Superior temporal gyrus (tissue), 1 donor: ENCODE measurements around the gene FMN2.
"Not testable (repeated sequence)": the region's sequence is repeated elsewhere in the genome, so short reads cannot be mapped to it uniquely, and the experiment has no call there.

Experiments used
- DNase-seq: peaks from one replicate; pipeline ENCODE4 v3.0.0-alpha.2; 2016; ENCODE audit errors: extremely low spot score

FMN2 gene

DNA sequence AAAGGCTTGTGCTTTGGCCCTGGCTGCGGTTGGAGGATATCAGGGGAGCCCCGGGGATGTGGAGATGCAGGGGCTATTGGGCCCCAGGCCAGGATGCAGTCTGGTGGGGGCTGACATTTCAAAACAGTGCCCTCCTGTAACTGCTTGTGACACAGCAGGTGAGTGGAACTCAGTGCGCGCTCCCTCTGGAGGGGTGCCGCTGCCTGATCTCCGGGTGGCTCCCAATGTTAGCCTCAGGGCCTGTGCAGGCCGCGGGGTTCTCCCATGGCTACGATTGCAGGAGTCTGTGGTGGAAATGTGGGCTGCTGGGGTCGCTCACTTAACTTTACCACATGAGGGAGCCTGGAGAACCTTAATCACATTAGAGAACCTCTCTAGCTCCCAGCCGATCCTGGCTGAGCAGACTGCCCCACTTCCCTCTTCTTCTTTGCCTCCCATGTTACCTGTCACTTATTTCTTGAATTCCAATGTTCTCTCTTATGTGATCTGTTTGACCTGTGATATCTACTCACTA lies 163.2 kb downstream of the FMN2 start:
- DNase-seq, result no peak

DNA sequence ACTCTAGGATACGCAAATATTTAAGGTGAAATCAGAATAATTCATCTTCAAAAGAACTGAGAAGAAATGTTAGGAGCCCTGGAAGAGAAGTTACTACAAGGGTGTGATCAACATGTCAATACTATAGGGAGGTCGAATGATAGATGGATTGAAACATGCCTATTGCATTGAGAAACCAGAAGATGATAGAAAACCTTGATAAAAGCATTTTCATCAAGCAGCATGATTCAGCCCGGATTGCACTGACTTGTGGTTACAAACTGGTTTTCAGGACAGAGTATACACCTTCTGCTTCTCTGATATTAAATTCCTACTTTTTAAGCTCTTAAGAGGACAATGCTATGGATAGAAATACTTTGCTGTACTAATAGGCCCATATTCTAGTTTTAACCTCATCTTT lies 164.2 kb downstream of the FMN2 start:
- no peak for DNase-seq

DNA sequence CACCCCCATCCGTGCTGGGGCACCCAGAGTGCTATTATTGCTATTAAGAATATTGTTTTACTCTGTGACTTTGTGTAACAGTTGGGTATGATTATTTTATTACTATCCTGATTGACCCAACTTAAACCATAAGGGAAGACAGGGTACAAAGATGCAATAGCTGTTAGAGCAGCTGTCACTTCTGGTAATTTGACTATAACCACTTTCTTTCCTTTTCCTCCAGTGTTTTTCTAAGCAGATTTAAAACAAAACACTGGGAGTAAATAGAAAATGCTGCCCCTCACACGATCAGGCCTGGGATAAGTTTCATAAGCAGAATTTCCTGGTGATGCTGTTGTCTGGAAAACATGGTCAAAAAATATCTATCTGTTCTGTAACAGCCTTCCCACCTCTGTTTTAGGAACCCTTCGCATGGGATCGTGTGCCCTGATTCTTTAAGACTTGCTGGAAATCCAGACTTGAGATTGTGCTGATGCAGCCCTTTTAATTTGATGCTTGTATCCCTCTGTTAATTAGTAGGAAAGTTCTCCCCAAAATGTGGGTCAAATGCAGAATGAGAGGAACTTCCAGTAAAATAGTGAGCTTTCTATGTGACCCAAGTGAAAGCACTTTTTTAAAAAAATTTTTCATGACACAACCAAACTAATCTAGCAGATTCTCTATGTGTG lies 165.3 kb downstream of the FMN2 start:
- no peak for DNase-seq

DNA sequence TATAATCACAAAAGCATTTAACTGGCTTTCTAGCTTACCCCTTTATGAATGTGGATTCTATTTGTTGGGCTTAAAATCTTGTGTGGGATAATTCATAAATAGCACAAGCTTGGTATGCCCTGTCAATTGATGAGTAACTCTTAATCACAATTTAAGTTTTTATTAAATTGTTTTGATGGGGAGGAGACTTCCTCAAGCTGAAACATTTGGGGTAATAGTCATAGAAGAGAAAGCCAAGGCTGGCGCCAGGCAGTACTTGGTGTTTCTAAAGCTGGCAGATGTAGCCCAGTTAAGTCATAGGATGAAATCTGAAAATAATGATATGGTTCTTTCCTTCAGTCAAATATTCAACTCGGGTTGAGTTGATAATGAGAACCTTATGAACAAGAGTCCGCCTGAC lies 167.2 kb downstream of the FMN2 start:
- no peak for DNase-seq

DNA sequence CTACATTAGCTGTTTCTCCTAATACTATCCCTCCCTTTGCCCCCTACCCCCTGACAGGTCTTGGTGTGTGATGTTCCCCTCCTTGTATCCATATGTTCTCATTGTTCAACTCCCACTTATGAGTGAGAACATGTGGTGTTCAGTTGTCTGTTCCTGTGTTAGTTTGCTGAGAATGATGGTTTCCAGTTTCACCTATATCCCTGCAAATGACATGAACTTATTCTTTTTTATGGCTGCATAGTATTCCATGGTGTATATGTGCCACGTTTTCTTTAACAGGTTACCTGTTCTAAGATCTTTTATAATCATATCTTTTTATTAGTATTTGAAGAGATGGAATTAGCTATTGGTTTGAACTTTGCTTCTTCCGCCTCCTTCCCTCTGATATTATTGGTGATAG lies 172.8 kb downstream of the FMN2 start:
- not testable (repeated sequence) for DNase-seq

DNA sequence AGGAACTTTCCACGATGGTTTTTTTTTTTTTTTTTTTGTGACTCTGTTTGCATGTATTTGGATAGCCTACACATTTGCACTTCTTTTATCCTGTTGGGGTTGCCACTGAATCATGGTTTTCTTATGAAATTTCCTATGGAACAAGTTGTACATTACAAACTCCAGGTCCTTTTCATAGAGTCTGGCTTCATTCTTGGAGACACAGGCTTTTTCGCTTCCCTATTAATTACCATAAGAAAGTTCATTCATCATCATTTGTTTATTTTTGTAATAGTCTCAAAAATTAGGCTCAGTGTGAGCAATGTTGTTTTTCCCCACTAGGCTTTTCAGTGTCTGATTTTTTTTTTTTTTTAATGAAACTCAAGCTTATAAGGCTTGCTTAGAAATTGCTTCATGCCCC lies 179.4 kb downstream of the FMN2 start:
- no peak for DNase-seq

DNA sequence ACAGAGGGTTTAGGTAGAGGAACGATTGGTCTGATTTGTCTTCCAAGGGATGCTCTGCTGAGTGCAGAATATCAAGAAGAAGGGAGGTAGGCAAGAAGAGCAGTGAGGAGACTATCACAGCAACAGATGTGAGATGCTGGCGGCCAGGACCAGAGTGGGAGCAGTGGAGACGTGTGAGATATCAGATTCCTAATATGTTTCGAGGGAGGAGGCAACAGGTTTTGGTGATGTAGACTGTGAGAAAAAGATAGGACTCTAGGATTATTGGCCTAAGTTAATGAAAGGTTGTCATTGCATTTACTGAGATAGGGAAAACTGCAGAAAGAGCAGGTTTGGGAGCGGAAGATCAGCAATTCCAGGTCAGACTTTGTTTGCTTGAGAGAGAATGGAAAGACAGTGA lies 182.9 kb downstream of the FMN2 start:
- no peak for DNase-seq

DNA sequence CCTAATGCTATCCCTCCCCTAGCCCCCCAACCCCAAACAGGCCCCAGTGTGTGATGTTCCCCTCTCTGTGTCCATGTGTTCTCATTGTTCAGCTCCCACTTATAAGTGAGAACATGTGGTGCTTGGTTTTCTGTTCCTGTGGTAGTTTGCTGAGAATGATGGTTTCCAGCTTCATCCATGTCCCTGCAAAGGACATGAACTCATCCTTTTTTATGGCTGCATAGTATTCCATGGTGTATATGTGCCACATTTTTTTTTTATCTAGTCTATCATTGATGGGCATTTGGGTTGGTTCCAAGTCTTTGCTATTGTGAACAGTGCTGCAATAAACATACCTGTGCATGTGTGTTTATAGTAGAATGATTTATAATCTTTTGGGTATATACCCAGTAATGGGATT lies 183.5 kb downstream of the FMN2 start:
- DNase-seq, result not testable (repeated sequence)

DNA sequence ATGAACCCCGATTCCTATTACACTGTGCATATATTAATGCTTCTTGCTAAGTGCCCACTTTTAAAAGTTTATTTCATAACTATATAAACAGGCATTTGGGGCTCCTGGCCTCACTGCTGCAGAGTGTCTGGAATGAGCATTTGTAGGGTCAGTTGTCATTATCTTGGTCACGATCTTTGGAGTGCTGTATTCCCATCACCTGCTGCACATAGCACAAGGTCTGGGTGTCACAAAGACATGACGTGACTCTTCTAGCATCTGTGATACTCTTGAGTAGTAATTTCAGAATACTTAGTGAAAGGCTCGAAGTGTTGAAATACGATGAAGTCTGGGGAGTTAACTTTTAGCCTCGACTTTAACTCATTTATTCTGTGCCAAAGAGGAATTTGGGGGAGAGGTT lies 186.4 kb downstream of the FMN2 start:
- DNase-seq, result no peak

DNA sequence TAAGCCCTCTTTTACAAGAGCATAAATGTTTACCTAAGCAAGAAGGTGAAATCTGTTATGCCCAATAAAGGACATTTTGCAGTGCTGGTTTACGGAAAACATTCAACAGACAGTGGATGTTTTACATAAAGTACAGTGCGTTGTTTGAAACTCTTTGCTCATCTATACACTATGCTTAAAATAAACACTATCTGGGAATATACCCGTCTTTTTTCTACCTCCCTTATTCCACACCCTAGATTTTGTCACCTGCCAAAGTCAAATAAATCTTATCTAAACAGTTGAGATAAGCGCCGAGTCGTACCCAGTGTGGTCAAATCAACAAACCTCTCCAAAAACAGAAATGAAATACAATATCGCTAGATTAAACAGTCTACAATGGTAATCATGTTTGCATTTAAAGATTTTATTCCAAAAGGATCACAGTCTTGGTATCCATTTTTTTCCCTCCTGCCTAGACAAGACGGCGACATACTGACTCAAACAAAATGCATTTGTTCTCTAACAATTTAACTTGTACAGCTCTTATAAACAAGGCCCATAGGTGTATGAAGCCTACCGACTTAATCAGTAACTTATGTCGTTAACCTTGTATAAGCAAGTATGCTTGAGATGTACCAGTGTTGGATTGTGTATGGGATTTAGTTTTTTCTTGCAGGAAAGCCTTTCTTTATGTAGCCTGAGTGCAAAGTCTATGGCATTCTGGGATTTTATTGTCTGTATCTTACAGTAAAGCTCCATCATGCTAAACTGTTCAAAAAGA lies 189.1 kb downstream of the FMN2 start:
- DNase-seq, result no peak

DNA sequence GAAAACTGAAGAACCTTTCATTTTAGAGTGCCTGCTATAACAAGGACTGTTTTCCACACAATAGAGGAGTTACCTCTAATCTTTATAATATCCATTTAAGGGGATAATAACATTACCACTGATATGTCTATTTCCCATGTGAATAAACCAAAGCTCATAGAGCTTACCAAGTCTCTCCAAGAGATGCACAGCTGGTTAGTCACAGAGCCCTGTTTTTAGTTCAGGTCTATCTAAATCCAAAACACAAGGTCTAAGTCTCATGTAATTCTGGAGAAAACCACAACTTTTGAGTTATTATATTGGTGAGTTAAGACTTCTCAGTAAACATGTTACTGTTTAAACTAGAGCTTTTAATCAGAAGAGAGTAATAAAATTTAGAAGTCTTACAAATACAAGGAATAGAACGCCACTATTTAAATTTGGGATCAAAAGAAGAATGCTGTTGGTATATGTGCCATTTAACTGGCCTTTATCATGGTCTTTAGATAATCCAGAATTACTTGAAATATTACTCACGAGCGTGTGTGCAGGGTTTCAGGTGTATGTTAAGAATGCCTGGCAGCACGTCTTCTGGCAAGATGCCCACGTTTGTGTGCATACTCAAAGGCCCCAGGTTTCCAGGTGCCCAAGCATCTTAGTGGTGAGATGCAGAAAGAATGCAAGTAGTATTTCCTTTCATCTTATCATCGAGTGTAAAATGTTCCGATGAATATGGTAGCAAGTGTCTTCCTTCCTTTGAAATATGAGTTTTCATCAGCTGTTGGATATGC lies 190.6 kb downstream of the FMN2 start:
- DNase-seq, result no peak

DNA sequence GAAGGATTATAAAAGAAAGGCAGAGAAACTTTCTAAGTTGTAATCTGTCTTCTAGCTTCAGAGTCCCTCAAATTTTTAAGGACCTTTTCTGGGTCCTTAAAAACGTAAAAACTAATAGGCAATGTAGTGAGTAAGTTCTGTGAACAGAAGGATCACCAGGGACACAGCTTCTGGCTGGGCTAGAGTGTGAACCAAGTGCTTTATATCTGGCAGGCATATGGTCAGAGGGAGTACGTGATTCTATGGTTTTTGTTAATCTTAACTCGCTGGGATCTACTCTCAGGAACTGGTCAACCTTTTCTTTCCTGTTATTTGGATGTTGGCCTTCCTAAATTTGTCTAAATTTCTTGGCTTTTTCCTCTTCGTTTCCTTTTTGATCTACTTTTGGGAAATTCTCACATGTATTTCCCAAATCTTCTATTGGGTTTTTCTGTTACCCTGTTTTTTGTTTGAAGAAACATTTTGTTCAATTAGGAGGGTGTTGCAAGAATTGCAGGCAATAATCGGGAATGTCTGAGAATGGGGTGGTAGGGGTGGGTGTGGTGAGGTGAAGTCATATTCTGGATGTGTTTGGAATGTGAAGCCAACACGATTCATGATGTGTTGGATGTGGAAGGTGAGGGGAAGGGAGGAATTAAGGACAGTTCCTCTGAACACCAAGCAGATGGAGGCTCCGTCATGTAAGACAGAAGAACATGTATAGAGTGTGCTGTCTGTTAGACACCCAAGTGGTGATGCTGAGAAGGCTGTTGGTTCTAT lies 193.2 kb downstream of the FMN2 start:
- no peak for DNase-seq

DNA sequence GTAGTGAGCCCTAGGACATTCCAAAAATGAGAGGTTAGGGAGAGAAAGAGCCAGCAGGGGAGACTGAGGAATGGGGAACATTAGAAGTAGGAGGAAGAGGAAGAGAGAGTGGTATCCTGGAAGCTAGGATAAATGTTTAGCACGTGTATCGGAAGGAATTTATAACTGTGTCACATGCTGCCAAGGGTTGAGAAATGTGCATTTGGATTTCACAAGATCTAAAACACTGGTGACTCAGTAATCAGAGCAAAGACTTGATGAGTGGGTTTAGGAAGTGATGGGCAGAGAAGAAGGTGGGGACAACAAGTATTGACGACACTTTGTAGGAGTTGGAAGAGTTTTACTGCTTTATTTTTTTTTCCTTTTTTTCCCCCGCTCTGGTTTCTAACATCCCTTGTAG lies 193.9 kb downstream of the FMN2 start:
- DNase-seq, result no peak

DNA sequence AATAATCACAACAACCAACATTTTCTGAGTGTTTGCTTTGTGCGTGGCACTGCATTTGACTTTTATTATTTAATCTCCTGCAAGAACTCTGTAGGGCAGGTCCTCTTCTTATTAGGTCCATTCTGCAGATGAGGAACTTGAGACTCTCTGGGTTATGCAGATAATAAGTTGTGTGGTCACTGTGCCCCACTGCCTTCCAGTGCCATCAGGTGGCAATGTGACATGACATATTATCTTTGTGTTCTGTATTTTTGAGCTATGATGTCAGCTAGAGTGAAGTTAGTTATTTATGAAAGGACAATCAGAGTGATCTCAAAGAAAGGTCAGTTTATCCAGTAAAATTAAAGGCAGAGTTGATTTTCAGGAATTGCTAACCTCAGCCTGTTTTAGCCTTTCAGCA lies 196.0 kb downstream of the FMN2 start:
- DNase-seq, result no peak

DNA sequence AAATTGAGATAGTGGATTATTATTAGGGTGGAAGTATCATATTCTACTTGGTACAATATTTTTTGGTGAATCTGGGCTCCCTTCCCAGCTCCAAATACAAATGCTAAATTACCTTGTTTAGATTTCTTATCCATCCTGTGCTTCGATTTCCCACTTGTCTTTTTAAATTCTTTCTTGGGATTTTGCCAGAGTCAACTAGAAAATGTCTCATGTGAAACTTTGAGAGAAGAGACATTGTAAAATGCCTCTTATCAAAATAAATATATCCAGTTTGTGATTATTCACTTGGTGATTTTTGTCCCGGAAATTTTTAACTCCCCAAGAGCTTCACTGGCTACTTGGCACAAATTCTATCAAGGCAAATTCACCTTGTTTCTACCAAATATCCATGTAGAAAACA lies 202.0 kb downstream of the FMN2 start:
- no peak for DNase-seq

DNA sequence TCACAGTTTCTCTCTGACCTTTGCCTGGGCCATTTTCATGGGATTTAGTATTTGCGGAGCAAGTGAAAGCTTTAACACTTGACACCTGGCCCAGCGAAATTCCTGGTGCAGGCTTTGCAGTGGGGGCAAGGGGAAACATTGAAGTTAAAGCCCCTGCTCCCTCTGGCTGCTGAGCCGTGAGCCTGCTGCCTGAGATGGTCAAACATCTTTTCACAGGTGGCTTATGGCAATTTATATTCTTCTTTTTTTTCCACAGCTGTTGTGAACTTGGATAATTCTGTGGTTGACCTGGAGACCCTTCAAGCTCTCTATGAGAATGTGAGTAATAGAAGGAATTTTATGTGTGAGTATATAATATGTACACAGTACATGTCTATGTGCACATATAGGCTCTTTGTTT lies 202.9 kb downstream of the FMN2 start:
- no peak for DNase-seq

DNA sequence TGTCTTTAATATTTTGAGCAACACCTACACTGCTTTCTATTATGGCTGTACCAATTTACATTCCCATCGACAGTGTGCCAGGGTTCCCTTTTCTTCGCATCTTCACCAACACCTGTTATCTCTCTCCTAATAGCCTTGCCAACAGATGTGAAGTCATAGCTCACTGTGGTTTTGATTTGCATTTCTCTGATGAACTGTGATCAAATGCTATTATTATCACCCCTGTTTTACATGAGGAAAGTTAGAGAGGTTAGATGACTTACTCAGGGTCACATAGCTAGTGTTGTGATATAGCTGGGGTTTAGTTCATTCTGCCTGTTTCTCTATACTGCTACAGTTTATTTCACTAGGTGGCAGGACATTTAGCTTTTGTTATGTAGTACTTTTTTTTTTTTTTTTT lies 204.1 kb downstream of the FMN2 start:
- DNase-seq, result no peak

DNA sequence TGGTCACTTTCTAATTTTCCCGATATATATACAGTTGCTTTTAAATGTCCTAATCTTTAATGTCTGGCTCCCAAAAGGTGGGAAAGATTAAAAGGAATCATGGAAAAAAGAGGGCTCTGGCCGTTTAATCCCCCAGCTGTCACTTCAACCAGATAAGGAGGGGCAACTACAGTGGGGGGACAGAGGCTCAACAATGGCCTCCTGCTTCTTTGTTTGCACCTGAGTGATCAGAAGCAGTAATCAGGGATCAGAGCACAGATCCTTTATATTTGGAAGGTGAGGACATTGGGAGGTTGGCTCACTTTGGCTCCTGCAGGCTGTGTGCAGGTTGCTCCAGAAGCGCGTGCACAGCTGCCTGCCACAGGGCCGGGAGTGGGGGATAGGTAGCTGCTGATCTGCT lies 212.8 kb downstream of the FMN2 start:
- no peak for DNase-seq

DNA sequence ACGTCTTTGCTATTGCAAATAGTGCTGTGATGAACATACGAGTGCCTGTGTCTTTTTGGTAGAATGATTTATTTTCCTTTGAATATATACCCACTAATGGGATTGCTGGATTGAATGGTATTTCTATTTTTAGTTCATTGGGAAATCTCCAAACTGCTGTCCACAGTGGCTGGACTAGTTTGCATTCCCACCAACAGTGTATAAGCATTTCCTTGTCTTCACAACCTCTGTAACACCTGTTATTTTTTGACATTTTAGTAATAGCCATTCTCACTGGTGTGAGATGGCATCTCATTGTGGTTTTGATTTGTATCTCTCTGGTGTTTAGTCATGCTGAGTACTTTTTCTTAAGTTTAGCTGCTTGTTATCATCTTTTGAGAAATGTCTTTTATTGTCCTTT lies 215.0 kb downstream of the FMN2 start:
- no peak for DNase-seq

DNA sequence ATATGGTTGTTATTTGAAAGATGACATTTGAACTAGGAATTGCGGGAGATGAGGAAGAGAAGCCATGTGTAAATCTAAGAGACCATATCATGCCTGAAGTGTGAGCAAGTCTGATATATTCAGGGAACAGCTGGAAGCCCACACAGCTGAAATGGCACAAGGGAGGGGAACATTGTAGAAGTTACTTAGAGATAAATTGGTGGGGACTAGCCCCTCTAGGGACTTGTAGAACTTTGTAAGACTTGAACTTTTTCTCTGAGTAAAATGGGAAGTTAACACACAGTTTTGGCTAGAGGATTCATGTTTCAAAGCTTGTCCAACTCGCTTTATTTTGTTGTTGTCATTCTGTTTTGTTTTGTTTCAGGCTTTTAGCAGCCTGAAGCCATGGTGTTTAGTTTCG lies 216.4 kb downstream of the FMN2 start:
- no peak for DNase-seq

DNA sequence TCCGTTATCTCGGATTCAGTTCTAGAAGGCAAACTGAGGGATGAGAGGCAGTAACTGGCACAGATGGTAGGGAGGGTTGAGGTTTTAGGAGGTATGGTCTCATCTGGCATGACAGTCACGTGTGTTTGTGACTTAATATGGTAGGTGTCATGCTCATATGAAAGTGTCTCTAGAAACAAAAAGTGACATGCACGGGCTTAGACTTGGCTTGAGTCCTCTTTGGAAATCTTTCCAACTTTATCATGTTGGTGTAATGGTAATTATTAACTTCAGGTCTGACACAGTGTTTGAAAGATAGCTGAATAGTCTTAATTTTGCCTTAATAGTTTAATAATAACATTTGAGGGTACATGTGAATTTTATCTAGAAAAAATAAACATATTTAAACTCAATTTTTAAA lies 218.1 kb downstream of the FMN2 start:
- no peak for DNase-seq
